ENCODE data around the gene SH3PXD2B. TPM values are rescaled to one million over a fixed set of nuclear protein-coding genes. Genes with fewer than 3 reads are reported as not detected.

Gene SH3PXD2B
- total and polyA plus RNA-seq, 10 of the 15 experiments (the other 5 are each of a cell fraction or from before 2014, with no cell fraction given), result 0.05 to 1.6 (median 0.57) TPM

DNA sequence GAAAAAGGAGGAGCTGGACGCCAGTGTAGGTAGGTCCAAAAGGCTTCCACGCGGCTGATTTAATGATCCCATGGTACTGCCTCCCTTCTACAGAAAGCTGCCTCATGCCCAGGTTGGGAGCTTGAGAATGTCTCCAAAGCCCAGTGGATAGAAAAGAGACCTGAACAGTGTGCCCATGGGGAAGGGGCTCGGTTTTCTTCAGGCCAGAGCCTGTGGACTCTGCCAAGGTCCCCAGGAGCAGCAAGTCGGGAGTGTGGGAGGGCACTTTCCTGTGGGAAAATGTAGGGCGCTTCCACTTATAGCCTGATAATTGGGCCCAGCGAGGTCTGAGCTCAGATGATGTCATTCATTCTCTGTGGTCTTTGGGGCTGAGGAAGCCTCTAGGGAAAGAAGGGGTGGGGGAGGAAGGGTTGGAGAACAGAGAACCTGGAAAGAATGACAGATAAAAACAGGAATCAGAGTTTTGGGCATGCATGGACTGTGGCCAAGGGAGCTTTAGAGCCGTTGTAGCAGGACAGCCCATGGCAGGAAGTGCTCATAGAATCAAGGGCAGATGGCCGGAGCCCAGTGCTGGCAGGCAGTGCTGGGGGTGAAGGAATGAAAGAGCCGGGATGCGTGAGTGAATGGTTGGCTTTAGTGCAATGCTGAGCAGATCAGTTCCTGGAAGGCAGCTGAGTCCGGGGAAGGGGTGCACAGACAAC is 42.5 kb upstream of the SH3PXD2B start:
- ChIA-PET POLR2A (no interaction called here), CTCF (no interaction called here), SMC1A (ENCODE audit: uncharacterized antibody, unreplicated experiment) (no interaction called here), RAD21 (ENCODE audit: unreplicated experiment) (no interaction called here)
- H3K4me3 ChIP-seq, result no peak overlapping the region
- ATAC-seq (no peak), FAIRE-seq (no peak), DNase-seq (ENCODE audit: low read depth, low spot score) (no peak)
- H3K9ac ChIP-seq (ENCODE audit: control insufficient read depth, insufficient read depth, low read length), result no peak overlapping the region
- 38% methylated on average over 12 of the region's 12 CpGs for WGBS (ENCODE audit: insufficient coverage, insufficient replicate concordance, low lambda C conversion rate, missing lambda C conversion rate)
- TF ChIP-seq IRF4 (IDR thresholded peaks at IDR 0.05; ENCODE audit: low read depth, low read length) (no peak), FOXK2 (IDR thresholded peaks at IDR 0.05) (no peak)
- no peak overlapping the region for H2AFZ ChIP-seq (ENCODE audit: control insufficient read depth, low read depth, low read length)
- in situ Hi-C loops (cut with MboI) (no loop called here), intact Hi-C loops (cut with micrococcal nuclease; ENCODE audit: unreplicated experiment) (no loop called here)
- no peak overlapping the region for H3K4me2 ChIP-seq (ENCODE audit: control insufficient read depth, insufficient read depth)
- no TSS peak for BruUV-seq (replicated peaks)
- no peak overlapping the region for H3K27ac ChIP-seq (ENCODE audit: control insufficient read depth, insufficient read depth)
- H3K9me3 ChIP-seq (replicated peaks; ENCODE audit: control insufficient read depth, insufficient read depth, low read length), result no peaks in the 10 kb centered on the region; the same call in 2 of the 3 replicates
- no peaks in the 10 kb centered on the region for H3K79me2 ChIP-seq (ENCODE audit: control insufficient read depth, insufficient read depth, low read length)
- no peaks in the 10 kb centered on the region for H3K4me1 ChIP-seq (ENCODE audit: control insufficient read depth, insufficient read depth, low read length)
- no peaks in the 10 kb centered on the region for H4K20me1 ChIP-seq (ENCODE audit: control insufficient read depth, insufficient read depth)
- no peaks in the 10 kb centered on the region for H3K36me3 ChIP-seq (ENCODE audit: control insufficient read depth in 2 of 2, insufficient read depth in 2 of 2, low read length in 1 of 2)
- peaks cover 2 to 8% of the 10 kb centered on the region in 2 experiments; a peak in 2 of 4 replicates for H3K27me3 ChIP-seq (replicated peaks in 1 of 2; ENCODE audit: control insufficient read depth in 2 of 2, insufficient read depth in 2 of 2, low read length in 1 of 2)

- no peaks in the 10 kb centered on the region for H3K4me1 ChIP-seq (ENCODE audit: control insufficient read depth, insufficient read depth, low read length)
- no peak overlapping the region for H3K4me2 ChIP-seq (ENCODE audit: control insufficient read depth, insufficient read depth)
- intact Hi-C loops (cut with micrococcal nuclease; ENCODE audit: unreplicated experiment), result no loop called here
- no peak overlapping the region for H3K9ac ChIP-seq (ENCODE audit: control insufficient read depth, insufficient read depth, low read length)
- CTCF ChIA-PET, result interaction anchor here (0.6 kb wide), 1 partner anchor 1344 kb away, joined by 5 read pairs; no protein-coding TSS in a partner anchor
- RAD21 ChIA-PET (ENCODE audit: unreplicated experiment), result no interaction called here
- POLR2A ChIA-PET, result no interaction called here
- ATAC-seq, result no peak
- peaks cover 2 to 7% of the 10 kb centered on the region in 2 experiments; a peak in 2 of 4 replicates for H3K27me3 ChIP-seq (replicated peaks in 1 of 2; ENCODE audit: control insufficient read depth in 2 of 2, insufficient read depth in 2 of 2, low read length in 1 of 2)
- no peaks in the 10 kb centered on the region for H3K79me2 ChIP-seq (ENCODE audit: control insufficient read depth, insufficient read depth, low read length)
- in situ Hi-C loops (cut with MboI), result no loop called here
- no peak overlapping the region for H3K27ac ChIP-seq (ENCODE audit: control insufficient read depth, insufficient read depth)
- no peak overlapping the region for H2AFZ ChIP-seq (ENCODE audit: control insufficient read depth, low read depth, low read length)
- SMC1A ChIA-PET (ENCODE audit: uncharacterized antibody, unreplicated experiment), result interaction anchor here (1.6 kb wide), 1 partner anchor 14 kb away, joined by 3 read pairs; no protein-coding TSS in a partner anchor
- no peaks in the 10 kb centered on the region for H3K36me3 ChIP-seq (ENCODE audit: control insufficient read depth in 2 of 2, insufficient read depth in 2 of 2, low read length in 1 of 2)
- H3K9me3 ChIP-seq (replicated peaks; ENCODE audit: control insufficient read depth, insufficient read depth, low read length), result no peaks in the 10 kb centered on the region; the same call in 2 of the 3 replicates
- no peaks in the 10 kb centered on the region for H4K20me1 ChIP-seq (ENCODE audit: control insufficient read depth, insufficient read depth)
- H3K4me3 ChIP-seq, result no peak overlapping the region
- no peak for DNase-seq (ENCODE audit: low read depth, low spot score)
- no peak for FAIRE-seq
- 4% methylated on average over 9 of the region's 9 CpGs for WGBS (ENCODE audit: insufficient coverage, insufficient replicate concordance, low lambda C conversion rate, missing lambda C conversion rate)
- BruUV-seq (replicated peaks), result no TSS peak
- TF ChIP-seq HDAC6 (IDR thresholded peaks at IDR 0.05; ENCODE audit: unreplicated experiment), result no peak
- no peak for TF ChIP-seq BACH1 (IDR thresholded peaks at IDR 0.05; ENCODE audit: borderline replicate concordance)
- TF ChIP-seq POLR2A (IDR thresholded peaks at IDR 0.05; ENCODE audit: low read depth, low read length), result no peak
- no peak for TF ChIP-seq MTA2 (IDR thresholded peaks at IDR 0.05; ENCODE audit: low read depth)
- no peak for TF ChIP-seq CHD1 (IDR thresholded peaks at IDR 0.05; ENCODE audit: low read depth, low read length)
- no peak for TF ChIP-seq SUPT20H (IDR thresholded peaks at IDR 0.05; ENCODE audit: borderline replicate concordance, control insufficient read depth, low read depth, low read length)
- no peak for TF ChIP-seq SREBF2 (IDR thresholded peaks at IDR 0.05; ENCODE audit: low read length)
- TF ChIP-seq YY1 (IDR thresholded peaks at IDR 0.05; ENCODE audit: low read depth, low read length), result no peak
- no peak for TF ChIP-seq FOS (IDR thresholded peaks at IDR 0.05; ENCODE audit: borderline replicate concordance, extremely low read depth, insufficient read length)
- no peak for TF ChIP-seq EED (IDR thresholded peaks at IDR 0.05; ENCODE audit: low read depth)
- TF ChIP-seq CHD4 (IDR thresholded peaks at IDR 0.05), result no peak
- TF ChIP-seq, protein P1, sequence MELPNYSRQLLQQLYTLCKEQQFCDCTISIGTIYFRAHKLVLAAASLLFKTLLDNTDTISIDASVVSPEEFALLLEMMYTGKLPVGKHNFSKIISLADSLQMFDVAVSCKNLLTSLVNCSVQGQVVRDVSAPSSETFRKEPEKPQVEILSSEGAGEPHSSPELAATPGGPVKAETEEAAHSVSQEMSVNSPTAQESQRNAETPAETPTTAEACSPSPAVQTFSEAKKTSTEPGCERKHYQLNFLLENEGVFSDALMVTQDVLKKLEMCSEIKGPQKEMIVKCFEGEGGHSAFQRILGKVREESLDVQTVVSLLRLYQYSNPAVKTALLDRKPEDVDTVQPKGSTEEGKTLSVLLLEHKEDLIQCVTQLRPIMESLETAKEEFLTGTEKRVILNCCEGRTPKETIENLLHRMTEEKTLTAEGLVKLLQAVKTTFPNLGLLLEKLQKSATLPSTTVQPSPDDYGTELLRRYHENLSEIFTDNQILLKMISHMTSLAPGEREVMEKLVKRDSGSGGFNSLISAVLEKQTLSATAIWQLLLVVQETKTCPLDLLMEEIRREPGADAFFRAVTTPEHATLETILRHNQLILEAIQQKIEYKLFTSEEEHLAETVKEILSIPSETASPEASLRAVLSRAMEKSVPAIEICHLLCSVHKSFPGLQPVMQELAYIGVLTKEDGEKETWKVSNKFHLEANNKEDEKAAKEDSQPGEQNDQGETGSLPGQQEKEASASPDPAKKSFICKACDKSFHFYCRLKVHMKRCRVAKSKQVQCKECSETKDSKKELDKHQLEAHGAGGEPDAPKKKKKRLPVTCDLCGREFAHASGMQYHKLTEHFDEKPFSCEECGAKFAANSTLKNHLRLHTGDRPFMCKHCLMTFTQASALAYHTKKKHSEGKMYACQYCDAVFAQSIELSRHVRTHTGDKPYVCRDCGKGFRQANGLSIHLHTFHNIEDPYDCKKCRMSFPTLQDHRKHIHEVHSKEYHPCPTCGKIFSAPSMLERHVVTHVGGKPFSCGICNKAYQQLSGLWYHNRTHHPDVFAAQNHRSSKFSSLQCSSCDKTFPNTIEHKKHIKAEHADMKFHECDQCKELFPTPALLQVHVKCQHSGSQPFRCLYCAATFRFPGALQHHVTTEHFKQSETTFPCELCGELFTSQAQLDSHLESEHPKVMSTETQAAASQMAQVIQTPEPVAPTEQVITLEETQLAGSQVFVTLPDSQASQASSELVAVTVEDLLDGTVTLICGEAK (IDR thresholded peaks at IDR 0.05; ENCODE audit: borderline replicate concordance), result no peak
These were observed 40.5 kb upstream of the SH3PXD2B start for GRCh38 chr5:172494630-172495505.

Measured in GM12878 (cell line).